ENCODE data around the gene CYGB. TPM values are rescaled to one million over a fixed set of nuclear protein-coding genes. Genes with fewer than 3 reads are reported as not detected.
"Not testable (repeated sequence)": the region's sequence is repeated elsewhere in the genome, so short reads cannot be mapped to it uniquely, and the experiment has no call there.

The CYGB gene
- total and polyA plus RNA-seq, 10 of the 15 experiments (the other 5 are each of a cell fraction or from before 2014, with no cell fraction given), result 0.34 TPM; not detected in 9

GRCh38 chr17:76515274-76515949 lies 22.1 kb downstream of the CYGB start (continued):
- TF ChIP-seq ELK1 (IDR thresholded peaks at IDR 0.05; ENCODE audit: low read depth, low read length), result no peak
- TF ChIP-seq TCF7 (IDR thresholded peaks at IDR 0.05; ENCODE audit: borderline replicate concordance), result no peak
- no peak for TF ChIP-seq CTCF (IDR thresholded peaks at IDR 0.05 in 2 of 3, conservative IDR thresholded peaks at IDR 0.05 in 1 of 3; ENCODE audit: control insufficient read depth in 2 of 3, extremely low read depth in 1 of 3, insufficient read depth in 1 of 3, low read depth in 3 of 3, low read length in 3 of 3)
- peak; percentile 73 for TF ChIP-seq SKIL (IDR thresholded peaks at IDR 0.05; ENCODE audit: low read depth, poor library complexity, severe bottlenecking)
- TF ChIP-seq IRF4 (IDR thresholded peaks at IDR 0.05; ENCODE audit: low read depth, low read length), result peak; percentile 6; the same call in 1 of the 2 replicates

- H3K4me3 ChIP-seq; in situ Hi-C loops (cut with MboI); H3K4me2 ChIP-seq (ENCODE audit: control insufficient read depth, insufficient read depth); H3K79me2 ChIP-seq (ENCODE audit: control insufficient read depth, insufficient read depth, low read length); H4K20me1 ChIP-seq (ENCODE audit: control insufficient read depth, insufficient read depth); H3K36me3 ChIP-seq (ENCODE audit: control insufficient read depth in 2 of 2, insufficient read depth in 2 of 2, low read length in 1 of 2); FAIRE-seq; ATAC-seq; intact Hi-C loops (cut with micrococcal nuclease; ENCODE audit: unreplicated experiment); SMC1A ChIA-PET (ENCODE audit: uncharacterized antibody, unreplicated experiment); H3K9me3 ChIP-seq (replicated peaks; ENCODE audit: control insufficient read depth, insufficient read depth, low read length); DNase-seq (ENCODE audit: low read depth, low spot score); H3K27me3 ChIP-seq (replicated peaks in 1 of 2; ENCODE audit: control insufficient read depth in 2 of 2, insufficient read depth in 2 of 2, low read length in 1 of 2); H2AFZ ChIP-seq (ENCODE audit: control insufficient read depth, low read depth, low read length); BruUV-seq (replicated peaks); H3K27ac ChIP-seq (ENCODE audit: control insufficient read depth, insufficient read depth); H3K9ac ChIP-seq (ENCODE audit: control insufficient read depth, insufficient read depth, low read length): not testable (repeated sequence)
- WGBS (ENCODE audit: insufficient coverage, insufficient replicate concordance, low lambda C conversion rate, missing lambda C conversion rate), result 95% methylated on average over 6 of the region's 6 CpGs
- ChIA-PET CTCF (interaction anchor here (0.7 to 2.0 kb wide), 6 partner anchors 9 to 192 kb away, joined by 3 to 7 read pairs (median 4); no protein-coding TSS in a partner anchor), RAD21 (ENCODE audit: unreplicated experiment) (interaction anchor here (1.2 to 1.4 kb wide), 3 partner anchors 12 to 21 kb away, joined by 3 to 5 read pairs (median 5); no protein-coding TSS in a partner anchor), POLR2A (interaction anchor here (0.6 to 1.3 kb wide), 2 partner anchors 12 to 595 kb away, joined by 3 to 4 read pairs; no protein-coding TSS in a partner anchor)
- H3K4me1 ChIP-seq (ENCODE audit: control insufficient read depth, insufficient read depth, low read length), result peaks cover 18% of the 10 kb centered on the region
Observed at GRCh38 chr17:76514355-76514754, 23.2 kb downstream of the CYGB start.
